Osteocyte (in vitro differentiated cells): ENCODE measurements around the gene UBXN1. TPM values are rescaled to one million over a fixed set of nuclear protein-coding genes. Genes with fewer than 3 reads are reported as not detected.

ENCODE experiments used
- DNase-seq: peaks from one replicate; pipeline ENCODE4 v3.0.0; 2021; ENCODE audit warnings: mixed read lengths; ENCODE audit not compliant: unreplicated experiment; ENCODE audit errors: extremely low spot score
- H3K27ac Mint-ChIP-seq: one replicate; pipeline ENCODE4 v1.8.0; 2021; ENCODE audit warnings: mild to moderate bottlenecking, mixed read lengths; ENCODE audit not compliant: unreplicated experiment
- H3K27me3 Mint-ChIP-seq: one replicate; pipeline ENCODE4 v1.8.0; 2021; ENCODE audit warnings: mixed read lengths; ENCODE audit not compliant: unreplicated experiment
- H3K36me3 Mint-ChIP-seq: one replicate; pipeline ENCODE4 v1.8.0; 2021; ENCODE audit warnings: mixed read lengths; ENCODE audit not compliant: unreplicated experiment
- H3K4me1 Mint-ChIP-seq: one replicate; pipeline ENCODE4 v1.8.0; 2021; ENCODE audit warnings: mixed read lengths; ENCODE audit not compliant: unreplicated experiment
- H3K4me3 Mint-ChIP-seq: one replicate; pipeline ENCODE4 v1.8.0; 2021; ENCODE audit warnings: mild to moderate bottlenecking, moderate library complexity, mixed read lengths; ENCODE audit not compliant: unreplicated experiment
- H3K9me3 Mint-ChIP-seq: one replicate; pipeline ENCODE4 v1.8.0; 2021; ENCODE audit warnings: mixed read lengths; ENCODE audit not compliant: unreplicated experiment
- total RNA-seq: library from RNA; stranded (reverse); gene quantifications from 2 replicates; pipeline ENCODE4 v1.2.1, GENCODE V29; 2021
- TF ChIP-seq, protein P1 (sequence below): fragments of 200-600 bp; sonication (generic); IDR thresholded peaks from 2 replicates; pipeline ENCODE4 v1.5.0; 2021; ENCODE audit warnings: antibody characterized with exemption, mild to moderate bottlenecking, moderate library complexity

Gene UBXN1
- total RNA-seq, 1 donor from 2014 or later: 132 TPM

DNA sequence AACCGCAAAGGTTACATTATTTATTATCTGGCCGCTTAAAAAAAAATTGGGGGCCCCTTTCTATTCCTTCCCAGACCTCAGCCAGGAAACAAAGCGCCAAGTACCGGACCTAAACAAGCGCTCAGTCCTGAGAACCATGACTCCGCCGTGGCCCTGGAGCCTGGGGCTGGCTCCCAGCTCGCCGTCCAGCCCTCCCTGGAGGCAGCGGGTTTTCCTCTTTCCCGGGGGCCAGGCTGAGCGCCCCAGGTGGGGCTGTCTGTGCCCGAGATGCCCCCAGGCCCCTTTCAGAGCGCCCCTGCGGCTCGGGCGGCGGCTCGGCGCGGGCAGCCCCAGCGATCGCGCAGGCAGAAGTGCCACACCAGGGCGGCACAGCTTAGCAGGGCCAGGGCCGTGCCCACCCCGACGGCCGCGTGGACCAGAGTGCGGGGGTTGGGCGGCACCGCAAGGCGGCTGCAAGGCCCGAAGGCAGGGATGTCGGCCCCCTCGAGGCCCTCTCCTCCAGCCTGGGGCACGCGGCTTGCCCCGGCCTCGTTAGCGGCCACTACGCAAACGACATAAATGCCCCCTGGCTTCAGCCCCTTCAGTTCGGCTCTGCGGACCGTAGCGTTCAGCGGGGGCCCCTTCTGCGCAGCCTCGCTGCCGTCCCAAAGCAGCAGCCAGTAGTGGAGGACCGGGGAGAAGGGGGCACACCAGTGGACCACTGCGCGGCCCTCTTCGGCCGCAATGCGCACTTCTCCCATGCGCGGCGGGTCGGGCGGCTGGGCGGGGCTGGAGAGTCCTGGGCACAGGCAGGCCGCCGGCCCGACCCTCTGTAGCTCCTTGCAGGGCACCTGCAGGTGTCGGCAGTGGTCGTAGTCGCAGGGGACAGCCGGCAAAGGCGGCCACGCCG is 8.9 kb upstream of the UBXN1 start:
- Mint-ChIP-seq H3K27ac (no peak overlapping the region), H3K4me3 (no peak overlapping the region), H3K27me3 (no peaks in the 10 kb centered on the region), H3K36me3 (peaks cover 16% of the 10 kb centered on the region), H3K9me3 (no peaks in the 10 kb centered on the region), H3K4me1 (peaks cover 9% of the 10 kb centered on the region)
- no peak for DNase-seq
- TF ChIP-seq, protein P1, sequence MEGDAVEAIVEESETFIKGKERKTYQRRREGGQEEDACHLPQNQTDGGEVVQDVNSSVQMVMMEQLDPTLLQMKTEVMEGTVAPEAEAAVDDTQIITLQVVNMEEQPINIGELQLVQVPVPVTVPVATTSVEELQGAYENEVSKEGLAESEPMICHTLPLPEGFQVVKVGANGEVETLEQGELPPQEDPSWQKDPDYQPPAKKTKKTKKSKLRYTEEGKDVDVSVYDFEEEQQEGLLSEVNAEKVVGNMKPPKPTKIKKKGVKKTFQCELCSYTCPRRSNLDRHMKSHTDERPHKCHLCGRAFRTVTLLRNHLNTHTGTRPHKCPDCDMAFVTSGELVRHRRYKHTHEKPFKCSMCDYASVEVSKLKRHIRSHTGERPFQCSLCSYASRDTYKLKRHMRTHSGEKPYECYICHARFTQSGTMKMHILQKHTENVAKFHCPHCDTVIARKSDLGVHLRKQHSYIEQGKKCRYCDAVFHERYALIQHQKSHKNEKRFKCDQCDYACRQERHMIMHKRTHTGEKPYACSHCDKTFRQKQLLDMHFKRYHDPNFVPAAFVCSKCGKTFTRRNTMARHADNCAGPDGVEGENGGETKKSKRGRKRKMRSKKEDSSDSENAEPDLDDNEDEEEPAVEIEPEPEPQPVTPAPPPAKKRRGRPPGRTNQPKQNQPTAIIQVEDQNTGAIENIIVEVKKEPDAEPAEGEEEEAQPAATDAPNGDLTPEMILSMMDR: no peak

DNA sequence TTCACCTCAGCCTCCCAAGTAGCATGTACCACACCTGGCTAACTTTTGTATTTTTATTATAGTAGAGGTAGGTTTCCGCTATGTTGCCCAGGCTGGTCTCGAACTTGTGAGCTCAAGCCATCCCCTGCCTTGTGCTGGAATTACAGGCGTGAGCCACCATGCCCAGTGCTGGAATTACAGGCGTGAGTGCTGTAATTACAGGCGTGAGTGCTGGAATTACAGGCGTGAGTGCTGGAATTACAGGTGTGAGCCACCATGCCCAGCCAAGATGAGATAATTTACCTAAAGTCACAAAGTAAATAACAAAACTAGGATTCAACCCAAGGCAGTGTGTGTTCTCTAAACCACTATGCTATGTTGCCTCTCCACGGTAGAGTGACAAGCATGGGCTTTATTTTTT is 3.6 kb upstream of the UBXN1 start:
- TF ChIP-seq, protein P1: no peak
- no peaks in the 10 kb centered on the region for H3K27me3 Mint-ChIP-seq
- H3K27ac Mint-ChIP-seq: no peak overlapping the region
- peaks cover 26% of the 10 kb centered on the region for H3K4me1 Mint-ChIP-seq
- no peak for DNase-seq
- no peaks in the 10 kb centered on the region for H3K9me3 Mint-ChIP-seq
- peaks cover 4% of the 10 kb centered on the region for H3K36me3 Mint-ChIP-seq
- H3K4me3 Mint-ChIP-seq: no peak overlapping the region

DNA sequence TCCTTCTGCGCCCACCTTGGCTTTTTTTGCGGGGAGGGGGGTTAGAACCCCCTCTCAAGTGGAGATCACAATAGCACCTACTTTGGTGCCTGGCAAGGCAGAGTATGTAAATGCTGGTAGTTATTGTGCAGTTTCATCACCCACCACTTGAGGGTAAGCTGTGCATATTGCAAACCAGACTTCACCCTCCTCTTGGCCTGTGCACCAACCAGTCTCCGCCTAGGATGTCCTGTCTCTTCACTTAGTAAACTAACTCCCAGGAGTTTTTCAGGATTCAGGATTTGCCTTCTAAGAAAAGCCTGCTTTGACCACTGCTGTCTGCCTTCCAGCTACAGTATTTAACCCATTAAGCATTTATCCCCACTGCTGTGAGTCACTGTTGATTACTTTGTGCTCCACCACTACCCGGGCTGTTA is 2.0 kb upstream of the UBXN1 start:
- Mint-ChIP-seq H3K36me3 (peaks cover 14% of the 10 kb centered on the region), H3K4me3 (no peak overlapping the region), H3K27me3 (no peaks in the 10 kb centered on the region), H3K27ac (peak overlapping the region; percentile 70), H3K4me1 (peaks cover 35% of the 10 kb centered on the region), H3K9me3 (no peaks in the 10 kb centered on the region)
- TF ChIP-seq, protein P1: peak; percentile 64
- DNase-seq: no peak

DNA sequence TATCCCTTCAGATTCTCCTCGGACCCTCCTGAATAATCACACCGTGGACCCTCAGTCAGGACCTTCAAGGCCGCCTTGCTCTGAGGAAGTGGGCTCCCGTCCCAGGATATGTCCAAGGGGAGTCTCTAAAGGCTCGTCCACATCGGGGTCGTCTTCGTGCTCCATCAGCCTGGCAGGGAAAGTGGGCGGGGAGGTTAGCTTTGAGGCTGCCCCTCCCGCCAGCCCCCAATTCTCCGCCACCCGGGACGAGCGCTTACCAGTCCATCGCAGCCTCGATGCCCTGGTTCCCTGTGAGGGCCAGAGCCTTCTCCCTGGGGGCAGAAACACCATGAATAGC is 472 bp downstream of the UBXN1 start:
- TF ChIP-seq, protein P1: no peak
- no peaks in the 10 kb centered on the region for H3K9me3 Mint-ChIP-seq
- H3K36me3 Mint-ChIP-seq: peaks cover 21% of the 10 kb centered on the region
- H3K4me1 Mint-ChIP-seq: peaks cover 37% of the 10 kb centered on the region
- H3K27ac Mint-ChIP-seq: peak overlapping the region; percentile 95
- peak overlapping the region; percentile 85 for H3K4me3 Mint-ChIP-seq
- no peaks in the 10 kb centered on the region for H3K27me3 Mint-ChIP-seq
- DNase-seq: no peak

DNA sequence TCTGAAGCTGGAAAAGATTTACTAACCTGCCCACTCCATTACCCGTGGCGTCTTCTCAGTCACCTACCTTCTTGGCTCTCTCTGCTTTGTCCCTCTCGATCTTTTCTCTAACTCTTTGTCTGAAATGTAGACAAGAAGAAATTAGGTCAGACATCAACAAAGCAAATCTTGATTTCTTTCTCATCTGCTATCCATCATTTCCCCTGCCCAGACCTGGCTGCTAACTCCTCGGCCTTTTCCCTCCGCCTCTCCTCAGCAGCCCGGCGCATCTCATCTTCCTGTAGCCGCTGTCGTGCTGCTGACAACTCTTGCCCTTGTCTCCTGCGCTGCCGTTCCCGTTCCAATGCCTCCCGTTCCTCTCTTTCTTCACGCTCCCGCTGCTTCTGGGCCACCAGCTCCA is 1.2 kb downstream of the UBXN1 start:
- peak overlapping the region; percentile 85 for H3K4me3 Mint-ChIP-seq
- no peaks in the 10 kb centered on the region for H3K27me3 Mint-ChIP-seq

More for the DNA sequence above, 1.2 kb downstream of the UBXN1 start:
- peaks cover 21% of the 10 kb centered on the region for H3K36me3 Mint-ChIP-seq
- peak overlapping the region; percentile 95 for H3K27ac Mint-ChIP-seq
- no peaks in the 10 kb centered on the region for H3K9me3 Mint-ChIP-seq
- peaks cover 43% of the 10 kb centered on the region for H3K4me1 Mint-ChIP-seq
- TF ChIP-seq, protein P1: no peak
- DNase-seq: no peak
